IMR-90 (cell line): Measurements from ENCODE around the gene CELA1. TPM values are rescaled to one million over a fixed set of nuclear protein-coding genes. Genes with fewer than 3 reads are reported as not detected.

Experiments
- ATAC-seq: fragments of 200-7000 bp; cut with Tn5 transposase; 2 replicates; pipeline ENCODE4 v1.9.1; 2020; ENCODE audit warnings: low read depth, mild to moderate bottlenecking, moderate library complexity
- BruUV-seq: library from RNA; stranded (reverse); fragments of 400-500 nt; replicated peaks from 2 replicates; lab custom pipeline; 2021; lab: Mats Ljungman, UMichigan
- CTCF ChIA-PET: fragments of 300-600 bp; formaldehyde crosslinking; extraction: SDS; loops from one replicate; lab custom pipeline; 2021; ENCODE audit warnings: antibody characterized with exemption; lab: Yijun Ruan, JAX
- POLR2A ChIA-PET: fragments of 300-600 bp; sonication (Branson Sonifier 250); formaldehyde crosslinking; loops from one replicate; lab custom pipeline; 2022; ENCODE audit warnings: antibody characterized with exemption; ENCODE audit not compliant: unreplicated experiment; lab: Charles Lee
- DNase-seq: peaks from one replicate; pipeline ENCODE4 v3.0.0; 2013
- H2AFZ ChIP-seq: replicated peaks from 2 replicates; pipeline ENCODE3; 2013; ENCODE audit warnings: low read length, mild to moderate bottlenecking; ENCODE audit not compliant: poor library complexity
- H2AK5ac ChIP-seq: 2 replicates; pipeline ENCODE4 v1.6.1; 2013; ENCODE audit warnings: low read depth, low read length, inconsistent platforms
- H2AK9ac ChIP-seq: replicated peaks from 2 replicates; pipeline ENCODE3; 2013; ENCODE audit warnings: mild to moderate bottlenecking, low read depth, low read length, moderate library complexity; ENCODE audit not compliant: poor library complexity
- H2BK120ac ChIP-seq: 2 replicates; pipeline ENCODE4 v1.6.1; 2013; ENCODE audit warnings: low read depth, low read length, inconsistent platforms
- H2BK15ac ChIP-seq: 3 replicates; pipeline ENCODE4 v1.6.1; 2013; ENCODE audit warnings: low read depth, low read length, inconsistent platforms
- H2BK20ac ChIP-seq: 2 replicates; pipeline ENCODE4 v1.6.1; 2013; ENCODE audit warnings: low read depth, mild to moderate bottlenecking, inconsistent platforms, low read length, moderate library complexity
- H2BK5ac ChIP-seq: 2 replicates; pipeline ENCODE4 v1.6.1; 2013; ENCODE audit warnings: mild to moderate bottlenecking, low read depth, low read length, inconsistent platforms; ENCODE audit not compliant: poor library complexity, severe bottlenecking
- H3K14ac ChIP-seq: replicated peaks from 2 replicates; pipeline ENCODE4 v1.6.1; 2013; ENCODE audit warnings: low read depth, low read length, inconsistent platforms
- H3K18ac ChIP-seq: 2 replicates; pipeline ENCODE4 v1.6.1; 2013; ENCODE audit warnings: low read depth, low read length, control low read depth
- H3K23ac ChIP-seq: 2 replicates; pipeline ENCODE4 v1.6.1; 2013; ENCODE audit warnings: low read depth, low read length, inconsistent platforms
- H3K27ac ChIP-seq: 2 replicates; pipeline ENCODE4 v1.5.1; 2013; ENCODE audit warnings: mild to moderate bottlenecking, control low read depth, low read length; ENCODE audit not compliant: insufficient read depth
- H3K27me3 ChIP-seq: 2 replicates; pipeline ENCODE4 v1.6.1; 2013; ENCODE audit warnings: low read length; ENCODE audit not compliant: control insufficient read depth, insufficient read depth
- H3K36me3 ChIP-seq: 2 replicates; pipeline ENCODE4 v1.6.1; 2013; ENCODE audit warnings: low read length, mixed read lengths; ENCODE audit not compliant: control insufficient read depth, insufficient read depth
- H3K4ac ChIP-seq: 2 replicates; pipeline ENCODE4 v1.6.1; 2013; ENCODE audit warnings: low read depth, low read length, inconsistent platforms
- H3K4me1 ChIP-seq: 2 replicates; pipeline ENCODE4 v1.6.1; 2013; ENCODE audit warnings: low read length, mixed read lengths; ENCODE audit not compliant: control insufficient read depth, insufficient read depth
- H3K4me2 ChIP-seq: 2 replicates; pipeline ENCODE4 v1.6.1; 2013; ENCODE audit warnings: low read depth, mild to moderate bottlenecking, control low read depth, low read length, moderate library complexity
- H3K4me3 ChIP-seq: 2 replicates; pipeline ENCODE4 v1.5.1; 2013; ENCODE audit warnings: low read depth, mild to moderate bottlenecking, control low read depth, low read length, moderate library complexity; ENCODE audit not compliant: insufficient read depth
- H3K56ac ChIP-seq: 2 replicates; pipeline ENCODE4 v1.6.1; 2013; ENCODE audit warnings: low read length, inconsistent platforms; ENCODE audit not compliant: insufficient read depth; ENCODE audit errors: extremely low read depth
- H3K79me1 ChIP-seq, 2 experiments: 2 replicates each; pipeline ENCODE4 v1.6.1; 2013; ENCODE audit warnings: low read length in 2 of 2, inconsistent platforms in 1 of 2, low read depth in 1 of 2
- H3K9ac ChIP-seq: 2 replicates; pipeline ENCODE4 v1.6.1; 2013; ENCODE audit warnings: low read depth, low read length, control low read depth
- H3K9me1 ChIP-seq: 2 replicates; pipeline ENCODE4 v1.6.1; 2013; ENCODE audit warnings: low read length, inconsistent platforms; ENCODE audit not compliant: insufficient read depth
- H3K9me3 ChIP-seq: 2 replicates; pipeline ENCODE4 v1.6.1; 2013; ENCODE audit warnings: low read length; ENCODE audit not compliant: control insufficient read depth, insufficient read depth
- H4K20me1 ChIP-seq: 2 replicates; pipeline ENCODE4 v1.6.1; 2013; ENCODE audit warnings: low read length, inconsistent platforms; ENCODE audit not compliant: insufficient read depth
- H4K5ac ChIP-seq: 2 replicates; pipeline ENCODE4 v1.6.1; 2013; ENCODE audit warnings: mild to moderate bottlenecking, low read depth, low read length, control low read depth
- H4K8ac ChIP-seq, 2 experiments: 2 replicates each; pipeline ENCODE4 v1.6.1; 2013; ENCODE audit warnings: low read depth in 2 of 2, low read length in 2 of 2, control low read depth in 1 of 2, inconsistent platforms in 1 of 2
- H4K91ac ChIP-seq: 2 replicates; pipeline ENCODE4 v1.6.1; 2013; ENCODE audit warnings: low read depth, low read length, inconsistent platforms; ENCODE audit not compliant: insufficient read depth
- BHLHE40 ChIP-seq: fragments of 150-350 bp; IDR thresholded peaks from 2 replicates; pipeline ENCODE4 v1.6.1; 2016; ENCODE audit warnings: mild to moderate bottlenecking, low read depth, low read length
- CEBPB ChIP-seq: IDR thresholded peaks from 2 replicates; pipeline ENCODE4 v1.6.1; 2012; ENCODE audit warnings: low read depth, low read length, improper control_type of control experiment
- CHD1 ChIP-seq: IDR thresholded peaks from 2 replicates; pipeline ENCODE4 v1.6.1; 2012; ENCODE audit warnings: low read depth, low read length, improper control_type of control experiment
- CTCF ChIP-seq: conservative IDR thresholded peaks from 2 replicates; pipeline ENCODE4 v1.5.1; 2012; ENCODE audit warnings: mild to moderate bottlenecking, low read depth, low read length, improper control_type of control experiment
- ELK1 ChIP-seq: fragments of 150-350 bp; IDR thresholded peaks from 2 replicates; pipeline ENCODE4 v1.6.1; 2016; ENCODE audit warnings: low read depth, mild to moderate bottlenecking, low read length, moderate library complexity, borderline replicate concordance
- FOS ChIP-seq: fragments of 150-350 bp; IDR thresholded peaks from 2 replicates; pipeline ENCODE4 v1.6.1; 2016; ENCODE audit warnings: low read depth, low read length
- MAZ ChIP-seq: IDR thresholded peaks from 2 replicates; pipeline ENCODE4 v1.6.1; 2012; ENCODE audit warnings: low read depth, mild to moderate bottlenecking, low read length, improper control_type of control experiment, moderate library complexity, borderline replicate concordance
- MXI1 ChIP-seq: IDR thresholded peaks from 2 replicates; pipeline ENCODE4 v1.6.1; 2012; ENCODE audit warnings: low read depth, mild to moderate bottlenecking, low read length, moderate library complexity, borderline replicate concordance
- NFE2L2 ChIP-seq: fragments of 150-350 bp; IDR thresholded peaks from 2 replicates; pipeline ENCODE4 v1.6.1; 2016; ENCODE audit warnings: low read depth, mild to moderate bottlenecking, low read length
- POLR2A ChIP-seq: IDR thresholded peaks from 2 replicates; pipeline ENCODE4 v1.6.1; 2012; ENCODE audit warnings: mild to moderate bottlenecking, low read depth, low read length
- RAD21 ChIP-seq: IDR thresholded peaks from 2 replicates; pipeline ENCODE4 v1.6.1; 2012; ENCODE audit warnings: low read length, improper control_type of control experiment
- RFX5 ChIP-seq: IDR thresholded peaks from 2 replicates; pipeline ENCODE4 v1.8.0; 2012; ENCODE audit warnings: low read depth, mild to moderate bottlenecking, low read length, moderate library complexity
- SMC3 ChIP-seq: fragments of 150-350 bp; IDR thresholded peaks from 2 replicates; pipeline ENCODE4 v1.6.1; 2016; ENCODE audit warnings: low read depth, mild to moderate bottlenecking, antibody characterized with exemption, low read length, moderate library complexity
- USF2 ChIP-seq: fragments of 150-350 bp; IDR thresholded peaks from 2 replicates; pipeline ENCODE4 v1.6.1; 2017; ENCODE audit warnings: mild to moderate bottlenecking, antibody characterized with exemption, low read length, low read depth
- WGBS, 2 experiments: methylation state at CpG; one replicate each; pipeline versions ENCODE4 v1.1.5 to v1.1.7; 2013; ENCODE audit warnings: missing lambda C conversion rate in 2 of 2; ENCODE audit not compliant: insufficient read length in 1 of 2; ENCODE audit errors: extremely low coverage in 2 of 2; 5-methylcytosine and 5-hydroxymethylcytosine counted together
- dilution Hi-C: fragments of 300-500 bp; cut with HindIII; formaldehyde crosslinking; loops from one replicate; pipeline ENCODE4 v1.14.3; 2018; ENCODE audit warnings: low sequenced_read_pairs; ENCODE audit not compliant: unreplicated experiment
- in situ Hi-C: fragments of 300-500 bp; cut with MboI; formaldehyde crosslinking; loops from 3 replicates; pipeline ENCODE4 v1.14.3; 2019; ENCODE audit warnings: low sequenced_read_pairs, inconsistent platforms, mixed read lengths
- intact Hi-C: fragments of 100-400 bp; cut with micrococcal nuclease; formaldehyde crosslinking; loops from 2 replicates; pipeline ENCODE4 v1.10.0; 2022
- polyA plus RNA-seq, 3 experiments: library from polyadenylated mRNA; depleted of rRNA; stranded (reverse); fragments of >200 nt; gene quantifications; 2 replicates each; pipeline ENCODE4 v1.2.3, GENCODE V29; 2012; ENCODE audit warnings: low replicate concordance in 1 of 3
- total RNA-seq: library from RNA; depleted of rRNA; stranded (reverse); fragments of >200 nt; gene quantifications from 2 replicates; pipeline ENCODE4 v1.2.3, GENCODE V29; 2012

The CELA1 gene
- total and polyA plus RNA-seq, 2 of the 4 experiments (the other 2 are of a cell fraction) = not detected

- peak within 1 kb of the TSS; percentile 12; the same call in 1 of the 2 replicates for H3K27ac ChIP-seq
- H2AFZ ChIP-seq = peak within 1 kb of the TSS; percentile 89
- intact Hi-C loops (no loop called here), in situ Hi-C loops (no loop called here), dilution Hi-C loops (no loop called here)
- H3K79me1 ChIP-seq = peaks cover 0 to 32% of the 10 kb centered on the region in 2 experiments; a peak in 2 of 4 replicates
- peak within 1 kb of the TSS; percentile 81 to 82 for H4K8ac ChIP-seq
- peak within 1 kb of the TSS; percentile 30; the same call in 1 of the 2 replicates for H3K9ac ChIP-seq
- peak within 1 kb of the TSS; percentile 54 for H3K23ac ChIP-seq
- H3K14ac ChIP-seq = peak within 1 kb of the TSS; percentile 42
- H4K5ac ChIP-seq = peak within 1 kb of the TSS; percentile 6
- peak within 1 kb of the TSS; percentile 39 for H2BK5ac ChIP-seq
- H3K9me1 ChIP-seq = peaks cover 30% of the 10 kb centered on the region
- H4K20me1 ChIP-seq = no peaks in the 10 kb centered on the region
- ChIA-PET CTCF (interaction anchor here (1.6 kb wide), 1 partner anchor 17 kb away, joined by 3 read pairs; no protein-coding TSS in a partner anchor), POLR2A (no interaction called here)
- H3K27me3 ChIP-seq = no peaks in the 10 kb centered on the region
- peak within 1 kb of the TSS; percentile 77 for H3K4me2 ChIP-seq
- peak within 1 kb of the TSS; percentile 60; the same call in 1 of the 3 replicates for H2BK15ac ChIP-seq
- BruUV-seq = no TSS peak
- DNase-seq (no peak), ATAC-seq (peak; percentile 22)
- 9% methylated on average over 36 of the region's 73 CpGs; no CpG with 5 or more reads in 1 of the 2 experiments for WGBS, 2 experiments
- peak within 1 kb of the TSS; percentile 78 for H2AK5ac ChIP-seq
- peak within 1 kb of the TSS; percentile 75 for H3K4ac ChIP-seq
- peak within 1 kb of the TSS; percentile 71 for H2BK120ac ChIP-seq
- H3K4me3 ChIP-seq = peak within 1 kb of the TSS; percentile 48
- H2BK20ac ChIP-seq = peak within 1 kb of the TSS; percentile 57
- no peaks in the 10 kb centered on the region for H3K9me3 ChIP-seq
- H3K18ac ChIP-seq = peak within 1 kb of the TSS; percentile 44; the same call in 1 of the 2 replicates
- H2AK9ac ChIP-seq = peak within 1 kb of the TSS; percentile 85
- H4K91ac ChIP-seq = peak within 1 kb of the TSS; percentile 70
- no peaks in the 10 kb centered on the region for H3K36me3 ChIP-seq
- peaks cover 21% of the 10 kb centered on the region for H3K4me1 ChIP-seq
- H3K56ac ChIP-seq = no peak within 1 kb of the TSS
- TF ChIP-seq POLR2A (no peak), NFE2L2 (no peak), CEBPB (no peak), SMC3 (no peak), CHD1 (no peak), USF2 (no peak), FOS (no peak), RFX5 (no peak), ELK1 (no peak), MXI1 (no peak), BHLHE40 (no peak), CTCF (no peak), RAD21 (no peak), MAZ (no peak)
Observed at GRCh38 chr12:51391283-51392123, 45.0 kb upstream of the CELA1 start, which contains the start of gene GALNT6. Gene GALNT6, minus strand, starts transcription at chr12:51391406. Its CDS starts 11,625 bp downstream, at chr12:51379781.
